Gastrocnemius medialis (tissue), 4 donors: ENCODE measurements around the gene CRYBG1. TPM values are rescaled to one million over a fixed set of nuclear protein-coding genes. Genes with fewer than 3 reads are reported as not detected.

Experiments
- ATAC-seq, 2 donors: fragments of 150-250 bp; one replicate each; pipeline ENCODE4 v1.9.1; 2016
- DNase-seq, 2 donors: peaks; one replicate each; pipeline ENCODE4 v3.0.0-alpha.2; 2019
- H3K27ac ChIP-seq, 4 donors: fragments of 200-600 bp; sonication (generic); 1 replicate in 1 of 4; 2 replicates in 3 of 4; pipeline ENCODE4 v1.5.1; 2016 to 2018; ENCODE audit warnings: mild to moderate bottlenecking in 2 of 4, moderate library complexity in 1 of 4
- H3K27me3 ChIP-seq, 3 donors: fragments of 200-600 bp; sonication (generic) in 2 of 3; 1 replicate in 1 of 3; 2 replicates in 2 of 3; pipeline versions ENCODE4 v1.5.1 to v1.6.0; 2016 to 2019; ENCODE audit warnings: mild to moderate bottlenecking in 1 of 3, moderate library complexity in 1 of 3
- H3K36me3 ChIP-seq, 2 donors: fragments of 200-600 bp; sonication (generic) in 1 of 2; one replicate each; pipeline ENCODE4 v1.5.1; 2017 to 2018
- H3K4me1 ChIP-seq, 2 donors: fragments of 200-600 bp; sonication (generic) in 1 of 2; one replicate each; pipeline ENCODE4 v1.5.1; 2016 to 2017; ENCODE audit warnings: mild to moderate bottlenecking in 2 of 2
- H3K4me3 ChIP-seq, 4 donors: fragments of 200-600 bp; sonication (generic) in 3 of 4; 1 replicate in 1 of 4; 2 replicates in 3 of 4; pipeline ENCODE4 v1.5.1; 2016 to 2019; ENCODE audit warnings: mild to moderate bottlenecking in 2 of 4
- H3K9me3 ChIP-seq, 3 donors: fragments of 200-600 bp; sonication (generic) in 2 of 3; 1 replicate in 1 of 3; 2 replicates in 2 of 3; pipeline ENCODE4 v1.5.1; 2016 to 2019
- POLR2A ChIP-seq, 2 donors: fragments of 450-650 bp; IDR thresholded peaks; one replicate each; pipeline ENCODE4 v1.6.1; 2017; ENCODE audit warnings: antibody characterized with exemption in 2 of 2, mild to moderate bottlenecking in 2 of 2, moderate library complexity in 2 of 2
- in situ Hi-C, 4 donors: fragments of 200-750 bp; cut with MboI; loops; one replicate each; pipeline versions ENCODE4 v1.15.0 to v1.8.0; 2017; ENCODE audit warnings: low sequenced_read_pairs in 4 of 4
- intact Hi-C: fragments of 100-400 bp; cut with DNase I; formaldehyde crosslinking; loops from one replicate; pipeline ENCODE4 v1.15.1; 2023; ENCODE audit warnings: low total_unique reads
- total RNA-seq, 4 donors: library from RNA; depleted of rRNA; stranded (reverse); fragments of >200 nt; gene quantifications; one replicate each; pipeline versions ENCODE4 v1.1.0 to v1.2.3, GENCODE V29; 2016
- TF ChIP-seq, protein P1 (sequence below), 5 experiments: fragments of 450-650 bp in 3 of 5; fragments of 200-600 bp in 2 of 5; sonication (generic) in 2 of 5; IDR thresholded peaks in 4 of 5; conservative IDR thresholded peaks in 1 of 5; 1 replicate in 4 of 5; 2 replicates in 1 of 5; pipeline ENCODE4 v1.5.1; 2016 to 2019; ENCODE audit warnings: antibody characterized with exemption in 5 of 5, mild to moderate bottlenecking in 3 of 5, moderate library complexity in 3 of 5

Gene CRYBG1
- total RNA-seq, 4 donors from 2014 or later: 0.98 to 1.5 (median 1.1) TPM

DNA sequence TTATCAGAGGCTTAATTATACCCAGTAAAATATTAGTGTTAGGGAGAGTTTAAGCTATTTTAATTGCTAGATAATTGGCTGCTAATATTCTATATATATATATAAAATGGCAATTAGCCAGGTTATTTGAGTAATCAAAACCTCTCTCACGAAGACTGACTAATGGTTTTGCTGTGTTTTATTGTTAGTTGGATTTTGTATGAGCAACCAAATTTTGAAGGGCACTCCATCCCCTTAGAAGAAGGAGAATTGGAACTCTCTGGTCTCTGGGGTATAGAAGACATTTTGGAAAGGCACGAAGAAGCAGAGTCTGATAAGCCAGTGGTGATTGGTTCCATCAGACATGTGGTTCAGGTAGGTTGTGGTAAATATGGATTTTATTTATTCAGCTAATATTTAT, 166.6 kb downstream of the CRYBG1 start:
- Histone ChIP-seq H3K4me1 (no peaks in the 10 kb centered on the region), H3K9me3 (no peaks in the 10 kb centered on the region), H3K36me3 (no peaks in the 10 kb centered on the region), H3K4me3 (no peak overlapping the region), H3K27ac (no peak overlapping the region), H3K27me3 (no peaks in the 10 kb centered on the region)
- DNase-seq (no peak), ATAC-seq (no peak)
- TF ChIP-seq, protein P1, sequence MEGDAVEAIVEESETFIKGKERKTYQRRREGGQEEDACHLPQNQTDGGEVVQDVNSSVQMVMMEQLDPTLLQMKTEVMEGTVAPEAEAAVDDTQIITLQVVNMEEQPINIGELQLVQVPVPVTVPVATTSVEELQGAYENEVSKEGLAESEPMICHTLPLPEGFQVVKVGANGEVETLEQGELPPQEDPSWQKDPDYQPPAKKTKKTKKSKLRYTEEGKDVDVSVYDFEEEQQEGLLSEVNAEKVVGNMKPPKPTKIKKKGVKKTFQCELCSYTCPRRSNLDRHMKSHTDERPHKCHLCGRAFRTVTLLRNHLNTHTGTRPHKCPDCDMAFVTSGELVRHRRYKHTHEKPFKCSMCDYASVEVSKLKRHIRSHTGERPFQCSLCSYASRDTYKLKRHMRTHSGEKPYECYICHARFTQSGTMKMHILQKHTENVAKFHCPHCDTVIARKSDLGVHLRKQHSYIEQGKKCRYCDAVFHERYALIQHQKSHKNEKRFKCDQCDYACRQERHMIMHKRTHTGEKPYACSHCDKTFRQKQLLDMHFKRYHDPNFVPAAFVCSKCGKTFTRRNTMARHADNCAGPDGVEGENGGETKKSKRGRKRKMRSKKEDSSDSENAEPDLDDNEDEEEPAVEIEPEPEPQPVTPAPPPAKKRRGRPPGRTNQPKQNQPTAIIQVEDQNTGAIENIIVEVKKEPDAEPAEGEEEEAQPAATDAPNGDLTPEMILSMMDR (IDR thresholded peaks at IDR 0.05 in 4 of 5, conservative IDR thresholded peaks at IDR 0.05 in 1 of 5): no peak
- TF ChIP-seq POLR2A (IDR thresholded peaks at IDR 0.05): no peak
- in situ Hi-C loops (no loop called here), intact Hi-C loops (no loop called here)

DNA sequence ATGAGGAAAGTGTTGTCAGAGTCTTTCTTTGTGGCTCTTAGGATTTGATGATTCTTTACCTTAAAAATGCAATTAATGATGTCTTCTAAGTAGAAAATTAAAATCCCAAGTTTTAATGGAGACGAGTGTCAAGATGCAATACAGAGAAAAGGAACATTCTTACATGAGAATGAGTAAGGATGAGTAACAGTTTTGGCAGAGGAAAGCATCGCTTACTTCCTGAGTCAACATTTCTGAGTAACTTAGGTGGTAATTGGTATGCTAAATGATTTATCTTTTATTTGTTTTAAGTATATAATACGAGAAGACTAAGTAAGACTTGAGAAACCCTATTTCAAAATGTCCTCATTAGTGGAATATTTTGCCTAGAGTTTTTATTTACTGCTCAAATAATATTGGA, 167.5 kb downstream of the CRYBG1 start:
- H3K4me1 ChIP-seq: no peaks in the 10 kb centered on the region
- no peak overlapping the region for H3K27ac ChIP-seq
- no peak for ATAC-seq
- H3K36me3 ChIP-seq: no peaks in the 10 kb centered on the region
- no peaks in the 10 kb centered on the region for H3K27me3 ChIP-seq
- TF ChIP-seq POLR2A (IDR thresholded peaks at IDR 0.05): no peak
- TF ChIP-seq, protein P1 (IDR thresholded peaks at IDR 0.05 in 4 of 5, conservative IDR thresholded peaks at IDR 0.05 in 1 of 5): no peak
- intact Hi-C loops: no loop called here
- H3K4me3 ChIP-seq: no peak overlapping the region
- in situ Hi-C loops: no loop called here
- DNase-seq: no peak
- H3K9me3 ChIP-seq: no peaks in the 10 kb centered on the region

DNA sequence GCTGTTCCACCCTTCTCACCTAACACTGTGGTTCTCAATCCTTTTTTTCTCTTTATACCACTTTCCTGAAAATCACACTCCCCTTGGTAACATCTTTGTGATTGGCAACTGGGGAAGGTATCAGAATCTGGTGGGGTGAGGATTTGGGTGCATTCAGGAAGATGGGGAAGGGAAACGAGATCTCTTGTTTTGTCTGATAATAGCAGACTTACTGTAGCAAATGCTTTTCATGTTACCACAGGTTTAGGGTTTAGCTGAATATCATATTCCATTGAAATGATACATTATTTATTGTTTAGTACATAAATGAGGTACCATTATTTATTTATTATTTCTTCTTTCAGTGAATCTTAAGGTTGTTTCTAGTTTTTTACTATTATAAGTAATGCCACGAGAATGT, 168.0 kb downstream of the CRYBG1 start:
- H3K36me3 ChIP-seq: no peaks in the 10 kb centered on the region
- no peak overlapping the region for H3K4me3 ChIP-seq
- H3K27me3 ChIP-seq: no peaks in the 10 kb centered on the region
- TF ChIP-seq, protein P1 (IDR thresholded peaks at IDR 0.05 in 4 of 5, conservative IDR thresholded peaks at IDR 0.05 in 1 of 5): no peak
- no peak for TF ChIP-seq POLR2A (IDR thresholded peaks at IDR 0.05)
- in situ Hi-C loops (no loop called here), intact Hi-C loops (no loop called here)
- ATAC-seq (no peak), DNase-seq (no peak)
- no peaks in the 10 kb centered on the region for H3K4me1 ChIP-seq
- H3K27ac ChIP-seq: no peak overlapping the region
- H3K9me3 ChIP-seq: no peaks in the 10 kb centered on the region

GRCh38 chr6:106529438-106529837, 168.9 kb downstream of the CRYBG1 start:
- no peaks in the 10 kb centered on the region for H3K27me3 ChIP-seq
- DNase-seq: no peak
- ATAC-seq: no peak
- no peaks in the 10 kb centered on the region for H3K36me3 ChIP-seq
- H3K27ac ChIP-seq: no peak overlapping the region
- no peaks in the 10 kb centered on the region for H3K9me3 ChIP-seq
- in situ Hi-C loops (no loop called here), intact Hi-C loops (no loop called here)
- TF ChIP-seq POLR2A (IDR thresholded peaks at IDR 0.05): no peak
- TF ChIP-seq, protein P1 (IDR thresholded peaks at IDR 0.05 in 4 of 5, conservative IDR thresholded peaks at IDR 0.05 in 1 of 5): no peak
- no peak overlapping the region for H3K4me3 ChIP-seq
- no peaks in the 10 kb centered on the region for H3K4me1 ChIP-seq

DNA sequence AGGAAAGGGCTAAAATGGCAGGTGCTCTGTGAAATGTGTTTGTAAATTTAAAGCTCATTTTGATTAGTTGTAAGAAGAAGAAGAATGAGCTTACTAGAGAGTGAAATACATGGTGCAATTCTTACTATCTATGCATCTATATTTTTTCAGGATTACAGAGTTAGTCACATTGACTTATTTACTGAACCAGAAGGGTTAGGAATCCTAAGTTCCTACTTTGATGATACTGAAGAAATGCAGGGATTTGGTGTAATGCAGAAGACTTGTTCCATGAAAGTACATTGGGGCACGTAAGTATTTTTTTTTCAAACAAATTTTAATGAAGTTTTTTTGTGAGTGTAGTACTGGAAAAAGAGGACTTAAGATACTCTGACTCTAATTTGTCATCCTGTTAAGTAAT, 169.5 kb downstream of the CRYBG1 start:
- in situ Hi-C loops (no loop called here), intact Hi-C loops (no loop called here)
- Histone ChIP-seq H3K4me1 (no peaks in the 10 kb centered on the region), H3K27me3 (no peaks in the 10 kb centered on the region), H3K36me3 (no peaks in the 10 kb centered on the region), H3K9me3 (no peaks in the 10 kb centered on the region), H3K27ac (no peak overlapping the region), H3K4me3 (no peak overlapping the region)
- ATAC-seq: no peak
- TF ChIP-seq, protein P1 (IDR thresholded peaks at IDR 0.05 in 4 of 5, conservative IDR thresholded peaks at IDR 0.05 in 1 of 5): no peak
- TF ChIP-seq POLR2A (IDR thresholded peaks at IDR 0.05): no peak
- DNase-seq: no peak
